Transverse colon (tissue), 4 donors: Measurements from ENCODE around the gene BTBD10. TPM values are rescaled to one million over a fixed set of nuclear protein-coding genes. Genes with fewer than 3 reads are reported as not detected.

ENCODE experiments used
- DNase-seq: peaks from one replicate; pipeline ENCODE4 v3.0.0-alpha.2; 2019
- H3K27ac ChIP-seq, 4 donors: fragments of 200-600 bp; sonication (generic); 2 replicates each; pipeline ENCODE4 v1.5.1; 2016 to 2018; ENCODE audit warnings: inconsistent platforms in 4 of 4
- H3K27me3 ChIP-seq: fragments of 200-600 bp; sonication (generic); 2 replicates; pipeline ENCODE4 v1.5.1; 2017; ENCODE audit warnings: inconsistent platforms
- H3K36me3 ChIP-seq, 4 donors: fragments of 200-600 bp; sonication (generic); 2 replicates each; pipeline ENCODE4 v1.5.1; 2017 to 2019; ENCODE audit warnings: inconsistent platforms in 4 of 4
- H3K4me1 ChIP-seq, 4 donors: fragments of 200-600 bp; sonication (generic); 2 replicates each; pipeline ENCODE4 v1.5.1; 2017 to 2020; ENCODE audit warnings: inconsistent platforms in 4 of 4
- H3K4me3 ChIP-seq, 4 donors: fragments of 200-600 bp; sonication (generic); 1 replicate in 1 of 4; 2 replicates in 3 of 4; pipeline versions ENCODE4 v1.5.1 to v1.6.1; 2017 to 2019; ENCODE audit warnings: inconsistent platforms in 4 of 4
- H3K9me3 ChIP-seq, 2 donors: fragments of 200-600 bp; sonication (generic); 2 replicates each; pipeline ENCODE4 v1.5.1; 2017 to 2019; ENCODE audit warnings: inconsistent platforms in 2 of 2
- CTCF ChIP-seq, 5 experiments: fragments of 200-600 bp in 3 of 5; fragments of 450-650 bp in 2 of 5; sonication (generic) in 3 of 5; IDR thresholded peaks; 1 replicate in 2 of 5; 2 replicates in 3 of 5; pipeline ENCODE4 v1.5.1; 2016 to 2017; ENCODE audit warnings: antibody characterized with exemption in 5 of 5, inconsistent platforms in 3 of 5, mild to moderate bottlenecking in 2 of 5, moderate library complexity in 1 of 5
- EP300 ChIP-seq: sonication (generic); formaldehyde crosslinking; IDR thresholded peaks from one replicate; pipeline ENCODE4 v1.6.1; 2017; ENCODE audit warnings: antibody characterized with exemption, low read depth
- POLR2A ChIP-seq: fragments of 450-650 bp; IDR thresholded peaks from one replicate; pipeline ENCODE4 v1.6.1; 2016; ENCODE audit warnings: antibody characterized with exemption, mild to moderate bottlenecking, moderate library complexity
- POLR2AphosphoS5 ChIP-seq, 3 donors: sonication (generic); formaldehyde crosslinking; IDR thresholded peaks; one replicate each; pipeline ENCODE4 v1.6.1; 2016; ENCODE audit warnings: antibody characterized with exemption in 3 of 3
- WGBS, 2 donors: methylation state at CpG; one replicate each; pipeline ENCODE4 v1.1.5; 2018; ENCODE audit warnings: low coverage in 1 of 2; 5-methylcytosine and 5-hydroxymethylcytosine counted together
- in situ Hi-C, 4 donors: fragments of 200-750 bp; cut with MboI; loops; one replicate each; pipeline versions ENCODE4 v1.15.0 to v1.15.1; 2017; ENCODE audit warnings: low sequenced_read_pairs in 3 of 4, low pct_ligation_motif_present in 1 of 4, low pct_unique_long_range_greater_than_20kb in 1 of 4
- intact Hi-C: fragments of 100-400 bp; cut with DNase I; formaldehyde crosslinking; loops from one replicate; pipeline ENCODE4 v1.15.1; 2023; ENCODE audit warnings: low total_unique reads
- total RNA-seq, 4 donors: library from RNA; depleted of rRNA; stranded (reverse); fragments of >200 nt; gene quantifications; one replicate each; pipeline ENCODE4 v1.1.0, GENCODE V29; 2016

Gene BTBD10
- total RNA-seq, 4 donors from 2014 or later = 9.0 to 39.9 (median 32.9) TPM

- in situ Hi-C loops = loop anchor here in 3 of 4 donors (25.0 kb wide), 3 partner anchors 101 to 376 kb away; no protein-coding TSS in a partner anchor
- H3K36me3 ChIP-seq = no peaks in the 10 kb centered on the region
- H3K9me3 ChIP-seq = no peaks in the 10 kb centered on the region
- intact Hi-C loops = no loop called here
- no peak for DNase-seq
- TF ChIP-seq POLR2A = no peak
- TF ChIP-seq POLR2AphosphoS5 (IDR thresholded peaks at IDR 0.05) = no peak
- TF ChIP-seq EP300 = no peak
- TF ChIP-seq CTCF (IDR thresholded peaks at IDR 0.05) = no peak
- 58 to 74% methylated on average over 5 to 9 of the region's 9 CpGs for WGBS, 2 donors
- no peaks in the 10 kb centered on the region for H3K27me3 ChIP-seq
- H3K4me1 ChIP-seq = peaks cover 8 to 38% (median 18%) of the 10 kb centered on the region in 4 donors
- H3K27ac ChIP-seq = peak overlapping the region in 3 of 4 donors; percentile 5 to 33 (median 27)
- H3K4me3 ChIP-seq = peak overlapping the region in 1 of 4 donors; percentile 22
Observed at GRCh38 chr11:13338427-13339069, 124.5 kb downstream of the BTBD10 start.

- peak overlapping the region; percentile 5 to 33 (median 19) for H3K27ac ChIP-seq
- no peak for DNase-seq
- no peaks in the 10 kb centered on the region for H3K27me3 ChIP-seq
- no peaks in the 10 kb centered on the region for H3K9me3 ChIP-seq
- 39 to 48% methylated on average over 5 of the region's 5 CpGs for WGBS, 2 donors
- peak overlapping the region in 1 of 4 donors; percentile 22 for H3K4me3 ChIP-seq
- H3K36me3 ChIP-seq = no peaks in the 10 kb centered on the region
- no peak for TF ChIP-seq POLR2AphosphoS5 (IDR thresholded peaks at IDR 0.05)
- no peak for TF ChIP-seq CTCF (IDR thresholded peaks at IDR 0.05)
- in situ Hi-C loops (loop anchor here in 3 of 4 donors (25.0 kb wide), 3 partner anchors 101 to 376 kb away; no protein-coding TSS in a partner anchor), intact Hi-C loops (no loop called here)
- peaks cover 12 to 43% (median 22%) of the 10 kb centered on the region in 4 donors for H3K4me1 ChIP-seq
Observed at GRCh38 chr11:13338019-13338426, 125.0 kb downstream of the BTBD10 start.

Other genes starting within 250 kb of the BTBD10 start
- 10 to 100 TPM; 20.7 to 48.6 (median 30.8) TPM for gene BMAL1, start 185.4 kb downstream of the BTBD10 start, total RNA-seq
- gene PTH, start 32.8 kb upstream of the BTBD10 start, total RNA-seq = not detected
- 100 to 1,000 TPM in 2 of 4 donors, 10 to 100 TPM in 2; 51.3 to 142 (median 89.5) TPM for gene FAR1, start 205.4 kb upstream of the BTBD10 start, total RNA-seq